Adrenal gland (tissue), 12 donors: ENCODE measurements around the gene HHATL. TPM values are rescaled to one million over a fixed set of nuclear protein-coding genes. Genes with fewer than 3 reads are reported as not detected.

ENCODE experiments used
- DNase-seq, 7 donors: peaks; one replicate each; pipeline ENCODE4 v3.0.0-alpha.2; 2019 to 2020
- H3K27ac ChIP-seq, 5 donors: fragments of 200-600 bp; sonication (generic) in 4 of 5; 1 replicate in 3 of 5; 2 replicates in 2 of 5; pipeline versions ENCODE4 v1.5.1 to v1.8.0; 2016 to 2020; ENCODE audit warnings: mild to moderate bottlenecking in 1 of 5
- H3K27me3 ChIP-seq: fragments of 200-600 bp; 2 replicates; pipeline ENCODE4 v1.8.0; 2021
- H3K36me3 ChIP-seq, 2 donors: fragments of 200-600 bp; replicated peaks in 1 of 2; 1 replicate in 1 of 2; 2 replicates in 1 of 2; pipeline versions ENCODE4 v1.5.1 to v1.8.0; 2018 to 2022
- H3K4me1 ChIP-seq, 2 donors: fragments of 200-600 bp; replicated peaks in 1 of 2; 1 replicate in 1 of 2; 2 replicates in 1 of 2; pipeline versions ENCODE4 v1.5.1 to v1.8.0; 2018 to 2021
- H3K4me3 ChIP-seq, 4 donors: fragments of 200-600 bp; sonication (generic) in 3 of 4; one replicate each; pipeline ENCODE4 v1.5.1; 2016 to 2018
- H3K9me3 ChIP-seq, 3 donors: fragments of 200-600 bp; sonication (generic) in 1 of 3; replicated peaks in 1 of 3; 1 replicate in 2 of 3; 2 replicates in 1 of 3; pipeline versions ENCODE4 v1.5.1 to v1.8.0; 2016 to 2021
- POLR2A ChIP-seq, 2 donors: fragments of 450-650 bp; IDR thresholded peaks; one replicate each; pipeline ENCODE4 v1.6.1; 2017; ENCODE audit warnings: antibody characterized with exemption in 2 of 2, mild to moderate bottlenecking in 2 of 2, moderate library complexity in 1 of 2
- WGBS, 4 donors: extraction: QIAGEN DNeasy Blood & Tissue Kit in 2 of 4; methylation state at CpG; one replicate each; pipeline versions ENCODE4 v1.1.5 to v1.1.7; 2013 to 2017; 5-methylcytosine and 5-hydroxymethylcytosine counted together
- intact Hi-C, 2 donors: fragments of 100-400 bp; cut with DNase I; formaldehyde crosslinking; loops; one replicate each; pipeline versions ENCODE4 v1.14.1 to v1.15.0; 2022 to 2023
- polyA plus RNA-seq, 3 donors: library from polyadenylated mRNA; stranded (reverse); fragments of 200-250 nt in 2 of 3; fragments of 350-450 nt in 1 of 3; fragmentation: Illumina TruSeq in 1 of 3; extraction: RNeasy Lipid Tissue Mini Kit (QIAGEN cat#74804) in 1 of 3; gene quantifications; one replicate each; pipeline ENCODE4 v1.2.3, GENCODE V29; 2013 to 2014
- total RNA-seq, 9 donors: library from RNA; depleted of rRNA in 4 of 9; stranded (reverse); fragments of >200 nt in 4 of 9; fragments of 120-200 nt in 1 of 9; fragmentation: NEBNext Ultra II Directional in 1 of 9; extraction: Animal tissue kit (Norgen Biotek cat#: 25700) in 1 of 9; gene quantifications; one replicate each; pipeline versions ENCODE4 v1.1.0 to v1.2.4, GENCODE V29; 2013 to 2023
- TF ChIP-seq, protein P1 (sequence below), 6 experiments: fragments of 450-650 bp in 4 of 6; fragments of 200-600 bp in 2 of 6; sonication (generic) in 1 of 6; IDR thresholded peaks; 1 replicate in 5 of 6; 2 replicates in 1 of 6; pipeline versions ENCODE4 v1.5.1 to v1.8.0; 2016 to 2021; ENCODE audit warnings: antibody characterized with exemption in 6 of 6, mild to moderate bottlenecking in 2 of 6, moderate library complexity in 1 of 6
- donor health status: healthy with polysubstance abuse.
- donor health status: Bipolar disorder and iron deficiency.
- donor health status: DM: yes; HTN: yes; CAD: no.
- donor health status: DM: no; HTN: no; CAD: no.
- donor health status: DM: no; HTN: no; CAD: no.
- donor health status: DM: yes; HTN: yes; CAD: no.

The HHATL gene
- total and polyA plus RNA-seq, 12 donors = 0.18 to 4.5 (median 0.73) TPM; not detected in 2

DNA sequence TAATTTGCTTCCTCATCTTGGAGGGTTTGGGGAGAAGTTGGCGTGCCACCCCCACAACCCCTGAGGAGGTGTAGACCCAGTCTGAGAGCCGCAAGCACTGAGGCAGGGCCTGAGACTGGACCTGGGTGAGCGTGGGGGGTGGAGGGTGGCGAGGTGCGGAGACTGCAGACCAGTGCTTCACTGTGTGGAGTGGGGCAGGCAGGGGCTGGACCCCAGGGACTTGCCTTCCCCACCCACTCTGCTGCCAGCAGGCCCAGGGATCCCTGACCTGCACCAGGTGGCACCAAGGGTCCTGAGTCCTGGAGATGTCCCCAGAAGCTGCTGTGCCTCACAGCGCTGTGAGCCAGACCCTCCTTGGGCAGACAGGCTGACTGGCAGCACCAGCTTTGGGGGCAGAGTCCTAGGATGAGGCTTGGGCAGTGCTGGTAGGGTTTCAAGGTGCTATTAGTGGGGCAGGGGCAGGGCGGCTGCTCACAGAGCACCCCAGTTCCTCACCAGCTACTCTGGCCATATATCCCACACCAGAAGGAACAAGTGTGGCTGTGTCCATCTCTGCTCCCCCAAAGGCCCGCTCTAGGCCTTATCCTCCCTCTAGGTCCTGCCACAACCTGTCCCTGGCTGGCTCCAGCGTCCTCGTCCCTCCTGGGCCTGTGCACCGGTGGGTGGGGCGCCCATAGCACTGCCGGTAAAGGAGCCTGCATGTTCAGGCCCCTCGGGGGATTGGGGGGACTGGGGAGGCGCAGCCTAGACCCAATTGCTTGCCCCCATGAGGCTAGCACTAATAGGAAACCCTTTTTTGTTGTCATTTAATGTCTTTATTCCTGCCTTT is 37.3 kb downstream of the HHATL start:
- Histone ChIP-seq H3K27me3 (no peaks in the 10 kb centered on the region), H3K27ac (no peak overlapping the region), H3K4me3 (no peak overlapping the region), H3K36me3 (no peaks in the 10 kb centered on the region), H3K4me1 (peaks cover 0 to 10% of the 10 kb centered on the region in 2 donors), H3K9me3 (no peaks in the 10 kb centered on the region)
- intact Hi-C loops = no loop called here
- peak in 3 of 7 donors; percentile 11 to 52 (median 15) for DNase-seq
- WGBS, 4 donors = 77 to 84% (median 79%) methylated on average over 9 to 15 of the region's 15 CpGs
- TF ChIP-seq POLR2A (IDR thresholded peaks at IDR 0.05) = no peak
- TF ChIP-seq, protein P1, sequence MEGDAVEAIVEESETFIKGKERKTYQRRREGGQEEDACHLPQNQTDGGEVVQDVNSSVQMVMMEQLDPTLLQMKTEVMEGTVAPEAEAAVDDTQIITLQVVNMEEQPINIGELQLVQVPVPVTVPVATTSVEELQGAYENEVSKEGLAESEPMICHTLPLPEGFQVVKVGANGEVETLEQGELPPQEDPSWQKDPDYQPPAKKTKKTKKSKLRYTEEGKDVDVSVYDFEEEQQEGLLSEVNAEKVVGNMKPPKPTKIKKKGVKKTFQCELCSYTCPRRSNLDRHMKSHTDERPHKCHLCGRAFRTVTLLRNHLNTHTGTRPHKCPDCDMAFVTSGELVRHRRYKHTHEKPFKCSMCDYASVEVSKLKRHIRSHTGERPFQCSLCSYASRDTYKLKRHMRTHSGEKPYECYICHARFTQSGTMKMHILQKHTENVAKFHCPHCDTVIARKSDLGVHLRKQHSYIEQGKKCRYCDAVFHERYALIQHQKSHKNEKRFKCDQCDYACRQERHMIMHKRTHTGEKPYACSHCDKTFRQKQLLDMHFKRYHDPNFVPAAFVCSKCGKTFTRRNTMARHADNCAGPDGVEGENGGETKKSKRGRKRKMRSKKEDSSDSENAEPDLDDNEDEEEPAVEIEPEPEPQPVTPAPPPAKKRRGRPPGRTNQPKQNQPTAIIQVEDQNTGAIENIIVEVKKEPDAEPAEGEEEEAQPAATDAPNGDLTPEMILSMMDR (IDR thresholded peaks at IDR 0.05) = no peak

DNA sequence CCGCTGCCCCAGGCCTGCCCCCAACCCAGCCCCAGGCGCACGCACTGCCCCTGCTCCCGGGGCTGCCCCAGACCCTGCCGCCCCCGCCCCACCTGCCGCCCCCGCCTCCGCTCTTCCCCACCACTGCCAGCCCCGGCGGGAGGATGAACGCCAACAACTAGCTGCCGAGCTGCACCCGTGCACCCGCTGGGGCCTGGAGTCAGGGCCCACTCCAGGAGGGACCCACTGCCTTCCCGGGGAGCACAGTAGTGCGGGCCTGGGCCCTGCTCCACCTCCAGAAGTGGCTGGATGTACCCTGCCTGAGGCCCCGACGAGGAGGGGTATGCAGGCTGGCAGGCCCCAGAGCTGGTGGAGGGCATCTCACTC is 38.2 kb downstream of the HHATL start:
- H3K27ac ChIP-seq = no peak overlapping the region
- peaks cover 0 to 19% of the 10 kb centered on the region in 2 donors for H3K4me1 ChIP-seq
- WGBS, 4 donors = 82 to 89% (median 88%) methylated on average over 2 to 19 of the region's 19 CpGs
- DNase-seq = peak in 1 of 7 donors; percentile 50
- intact Hi-C loops = loop anchor here in 1 of 2 donors (5.0 kb wide), 1 partner anchor 78 kb away; no protein-coding TSS in a partner anchor
- TF ChIP-seq, protein P1 (IDR thresholded peaks at IDR 0.05) = no peak
- TF ChIP-seq POLR2A (IDR thresholded peaks at IDR 0.05) = no peak
- H3K4me3 ChIP-seq = no peak overlapping the region
- no peaks in the 10 kb centered on the region for H3K9me3 ChIP-seq
- H3K27me3 ChIP-seq = no peaks in the 10 kb centered on the region
- no peaks in the 10 kb centered on the region for H3K36me3 ChIP-seq

DNA sequence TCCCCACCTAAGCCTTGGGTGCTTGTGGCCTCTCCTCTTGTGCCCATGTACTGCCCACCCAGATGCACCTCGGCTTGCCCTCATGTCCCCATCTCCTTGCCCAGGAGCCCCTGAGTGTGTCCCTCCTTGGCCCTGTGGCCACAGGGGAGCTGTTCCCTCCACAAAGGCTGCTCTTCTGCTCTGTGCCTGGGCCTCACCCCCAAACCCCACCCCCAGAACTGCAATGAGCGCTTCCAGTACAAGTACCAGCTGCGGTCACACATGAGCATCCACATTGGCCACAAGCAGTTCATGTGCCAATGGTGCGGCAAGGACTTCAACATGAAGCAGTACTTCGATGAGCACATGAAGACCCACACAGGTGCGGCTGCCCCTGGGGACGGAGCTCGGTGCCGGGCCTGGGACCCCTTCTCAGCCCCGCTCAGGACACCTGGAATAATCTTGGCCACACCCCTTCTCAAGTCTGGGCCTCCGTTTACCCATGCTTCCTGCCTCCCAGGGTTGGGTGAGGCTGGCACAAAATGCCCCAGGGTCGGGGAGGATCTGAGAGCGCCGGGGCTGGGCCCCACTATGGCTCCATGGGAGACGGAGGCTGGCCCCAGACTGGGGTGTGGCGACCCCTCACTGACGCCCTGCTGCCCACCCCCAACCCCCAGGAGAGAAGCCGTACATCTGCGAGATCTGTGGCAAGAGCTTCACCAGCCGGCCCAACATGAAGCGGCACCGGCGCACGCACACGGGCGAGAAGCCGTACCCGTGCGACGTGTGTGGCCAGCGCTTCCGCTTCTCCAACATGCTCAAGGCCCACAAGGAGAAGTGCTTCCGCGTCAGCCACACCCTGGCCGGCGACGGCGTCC is 38.8 kb downstream of the HHATL start:
- intact Hi-C loops = loop anchor here in 1 of 2 donors (5.0 kb wide), 1 partner anchor 78 kb away; no protein-coding TSS in a partner anchor
- Histone ChIP-seq H3K27ac (no peak overlapping the region), H3K4me1 (peaks cover 0 to 21% of the 10 kb centered on the region in 2 donors), H3K9me3 (no peaks in the 10 kb centered on the region), H3K27me3 (no peaks in the 10 kb centered on the region), H3K4me3 (no peak overlapping the region), H3K36me3 (peaks cover 0 to 2% of the 10 kb centered on the region in 2 donors)
- WGBS, 4 donors = 82 to 93% (median 87%) methylated on average over 10 to 38 of the region's 38 CpGs
- peak in 2 of 7 donors; percentile 11 to 53 for DNase-seq
- no peak for TF ChIP-seq POLR2A (IDR thresholded peaks at IDR 0.05)
- TF ChIP-seq, protein P1 (IDR thresholded peaks at IDR 0.05) = no peak
